K562 (cell line): Measurements from ENCODE around the gene CEP350. TPM values are rescaled to one million over a fixed set of nuclear protein-coding genes. Genes with fewer than 3 reads are reported as not detected.

Source experiments
- ATAC-seq: fragments of 200-7000 bp; cut with Tn5 transposase; 3 replicates; pipeline ENCODE4 v1.9.1; 2020; ENCODE audit warnings: moderate library complexity
- BruUV-seq: library from RNA; stranded (reverse); fragments of 400-500 nt; replicated peaks from 2 replicates; lab custom pipeline; 2021; lab: Mats Ljungman, UMichigan
- CTCF ChIA-PET: fragments of 300-600 bp; formaldehyde crosslinking; extraction: SDS; loops from one replicate; lab custom pipeline; 2021; ENCODE audit warnings: low intra/inter-chr PET ratio; lab: Yijun Ruan, JAX
- POLR2A ChIA-PET: fragments of 300-600, 350-650 bp; sonication (Branson Sonifier 250); formaldehyde crosslinking; extraction: SDS; loops from one replicate; lab custom pipeline; 2021; ENCODE audit warnings: antibody characterized with exemption, inconsistent platforms; lab: Yijun Ruan, JAX
- DNase-seq, 4 experiments: peaks; one replicate each; pipeline versions ENCODE4 v3.0.0 to v3.0.0-alpha.2; 2011 to 2018; ENCODE audit warnings: low spot score in 3 of 4, mixed read lengths in 3 of 4; ENCODE audit errors: extremely low read depth in 1 of 4
- FAIRE-seq: peaks from 2 replicates; lab custom pipeline; 2011; peaks lifted over from hg19 to GRCh38; lab: Jason Lieb, UNC
- H2AFZ ChIP-seq: 2 replicates; pipeline ENCODE4 v1.6.0; 2011; ENCODE audit warnings: low read depth, low read length, control low read depth, inconsistent platforms
- H3K27ac ChIP-seq: fragments of 200-600 bp; 3 replicates; pipeline ENCODE4 v1.8.0; 2011; ENCODE audit warnings: low read depth, mild to moderate bottlenecking, control low read depth, inconsistent platforms, low read length, moderate library complexity, mixed read lengths; ENCODE audit errors: extremely low read depth
- H3K27me3 ChIP-seq, 2 experiments: fragments of 300-600 bp in 1 of 2; 2 replicates in 1 of 2; 3 replicates in 1 of 2; pipeline versions ENCODE4 v1.6.0 to v1.8.0; 2011; ENCODE audit warnings: inconsistent platforms in 2 of 2, low read length in 2 of 2, mild to moderate bottlenecking in 1 of 2, mixed read lengths in 1 of 2, moderate library complexity in 1 of 2; ENCODE audit not compliant: control insufficient read depth in 2 of 2, insufficient read depth in 2 of 2
- H3K36me3 ChIP-seq: fragments of 300-600 bp; 3 replicates; pipeline ENCODE4 v1.8.0; 2011; ENCODE audit warnings: mild to moderate bottlenecking, low read length, inconsistent platforms; ENCODE audit not compliant: control insufficient read depth, insufficient read depth
- H3K4me1 ChIP-seq, 2 experiments: fragments of 200-600 bp in 1 of 2; replicated peaks in 1 of 2; 2 replicates in 1 of 2; 3 replicates in 1 of 2; pipeline versions ENCODE4 v1.5.1 to v1.8.0; 2011; ENCODE audit warnings: inconsistent platforms in 2 of 2, low read length in 2 of 2, mild to moderate bottlenecking in 1 of 2, mixed read lengths in 1 of 2, moderate library complexity in 1 of 2; ENCODE audit not compliant: control insufficient read depth in 2 of 2, insufficient read depth in 2 of 2
- H3K4me2 ChIP-seq: 2 replicates; pipeline ENCODE4 v1.6.1; 2011; ENCODE audit warnings: low read length, control low read depth, inconsistent platforms, mixed read lengths; ENCODE audit not compliant: insufficient read depth
- H3K4me3 ChIP-seq: fragments of 200-600 bp; sonication (generic), shearing (Covaris generic); 2 replicates; pipeline ENCODE4 v1.5.1; 2016; ENCODE audit warnings: control low read depth, inconsistent platforms
- H3K79me2 ChIP-seq: fragments of 200-600 bp; 3 replicates; pipeline ENCODE4 v1.8.0; 2011; ENCODE audit warnings: low read length, inconsistent platforms; ENCODE audit not compliant: control insufficient read depth, insufficient read depth
- H3K9ac ChIP-seq, 2 experiments: 2 replicates each; pipeline versions ENCODE4 v1.6.0 to v1.6.1; 2011; ENCODE audit warnings: low read depth in 2 of 2, low read length in 2 of 2, control low read depth in 1 of 2, inconsistent platforms in 1 of 2, mild to moderate bottlenecking in 1 of 2, mixed read lengths in 1 of 2; ENCODE audit not compliant: insufficient read depth in 1 of 2
- H3K9me1 ChIP-seq: one replicate; pipeline ENCODE4 v1.6.0; 2011; ENCODE audit warnings: inconsistent platforms, mild to moderate bottlenecking, low read length, moderate library complexity; ENCODE audit not compliant: control insufficient read depth, insufficient read depth
- H3K9me3 ChIP-seq: replicated peaks from 2 replicates; pipeline ENCODE4 v1.5.1; 2011; ENCODE audit warnings: low read depth, low read length, inconsistent platforms; ENCODE audit not compliant: control insufficient read depth, insufficient read depth
- H4K20me1 ChIP-seq: replicated peaks from 2 replicates; pipeline ENCODE4 v1.6.1; 2011; ENCODE audit warnings: low read length, inconsistent platforms, mixed read lengths; ENCODE audit not compliant: control insufficient read depth, insufficient read depth
- DACH1 ChIP-seq: fragments of 450-650 bp; IDR thresholded peaks from 2 replicates; pipeline ENCODE4 v1.6.1; 2018; ENCODE audit not compliant: partially characterized antibody
- HEY1 ChIP-seq: fragments of 250-450 bp; sonication (Bioruptor Pico); IDR thresholded peaks from 2 replicates; pipeline ENCODE4 v1.5.0; 2020; ENCODE audit warnings: mild to moderate bottlenecking, moderate library complexity, borderline replicate concordance
- MYBL2 ChIP-seq, 2 experiments: fragments of 450-650 bp in 1 of 2; sonication (generic) in 1 of 2; formaldehyde crosslinking in 1 of 2; IDR thresholded peaks; 2 replicates each; pipeline versions ENCODE4 v1.6.1 to v1.8.1; 2017 to 2022; ENCODE audit warnings: borderline replicate concordance in 1 of 2, inconsistent platforms in 1 of 2, low read depth in 1 of 2, mild to moderate bottlenecking in 1 of 2, missing genetic modification reagents in 1 of 2, moderate library complexity in 1 of 2
- NFATC3 ChIP-seq: fragments of 450-650 bp; IDR thresholded peaks from 2 replicates; pipeline ENCODE4 v1.6.1; 2017; ENCODE audit warnings: mild to moderate bottlenecking
- PBX2 ChIP-seq, 2 experiments: IDR thresholded peaks in 1 of 2; conservative IDR thresholded peaks in 1 of 2; 2 replicates each; pipeline ENCODE4 v1.6.1; 2016; ENCODE audit warnings: low read depth in 2 of 2, mild to moderate bottlenecking in 1 of 2, missing compliant biosample characterization in 1 of 2, missing genetic modification characterization in 1 of 2, moderate library complexity in 1 of 2
- SNRNP70 ChIP-seq: fragments of 200-400 bp; formaldehyde crosslinking; optimal IDR thresholded peaks from 2 replicates; pipeline ENCODE3; 2017; ENCODE audit warnings: low read depth, low read length
- TAF1 ChIP-seq: IDR thresholded peaks from 2 replicates; pipeline ENCODE4 v1.6.1; 2011; ENCODE audit warnings: mild to moderate bottlenecking, low read length, moderate library complexity; ENCODE audit not compliant: insufficient read depth, control insufficient read depth, severe bottlenecking; ENCODE audit errors: extremely low read depth
- TEAD2 ChIP-seq: fragments of 450-650 bp; IDR thresholded peaks from 2 replicates; pipeline ENCODE4 v1.6.1; 2016; ENCODE audit warnings: missing genetic modification characterization, control low read depth, missing compliant biosample characterization
- UBTF ChIP-seq, 2 experiments: IDR thresholded peaks; 2 replicates each; pipeline ENCODE4 v1.6.1; 2012; ENCODE audit warnings: improper control_type of control experiment in 2 of 2, low read depth in 2 of 2, low read length in 2 of 2, borderline replicate concordance in 1 of 2
- ZBTB33 ChIP-seq: sonication (generic); formaldehyde crosslinking; IDR thresholded peaks from 2 replicates; pipeline ENCODE4 v1.8.1; 2023; ENCODE audit warnings: mild to moderate bottlenecking, missing genetic modification reagents
- ZNF224 ChIP-seq: sonication (generic); formaldehyde crosslinking; IDR thresholded peaks from 2 replicates; pipeline ENCODE4 v1.8.0; 2022; ENCODE audit warnings: mild to moderate bottlenecking, missing genetic modification reagents
- ZNF23 ChIP-seq: fragments of 250-450 bp; sonication (Bioruptor Pico); IDR thresholded peaks from 2 replicates; pipeline ENCODE4 v1.4.0; 2020; ENCODE audit warnings: mild to moderate bottlenecking
- ZNF316 ChIP-seq: fragments of 450-650 bp; IDR thresholded peaks from 2 replicates; pipeline ENCODE4 v1.6.1; 2016
- ZNF707 ChIP-seq: fragments of 250-450 bp; sonication (Bioruptor Pico); conservative IDR thresholded peaks from 2 replicates; pipeline ENCODE4 v1.8.0; 2022; ENCODE audit warnings: inconsistent platforms, mild to moderate bottlenecking, moderate library complexity
- WGBS: fragments of 100-300 bp; shearing (Covaris generic); methylation state at CpG from one replicate; pipeline ENCODE4 v1.1.6; 2016; ENCODE audit warnings: low coverage, mixed read lengths; ENCODE audit not compliant: insufficient coverage; ENCODE audit errors: missing lambda C conversion rate; 5-methylcytosine and 5-hydroxymethylcytosine counted together
- in situ Hi-C: fragments of 300-500 bp; cut with MboI; formaldehyde crosslinking; loops from 4 replicates; pipeline ENCODE4 v1.15.0; 2018; ENCODE audit warnings: inconsistent platforms, mixed read lengths
- intact Hi-C: fragments of 100-400 bp; cut with micrococcal nuclease; formaldehyde crosslinking; loops from 2 replicates; pipeline ENCODE4 v1.14.2; 2022
- polyA plus RNA-seq, 8 experiments: library from polyadenylated mRNA; depleted of rRNA in 4 of 8; stranded (reverse) in 5 of 8; unstranded in 3 of 8; fragments of >200 nt; fragmentation: Nextera tagmentation in 2 of 8; fragmentation: Illumina TruSeq in 1 of 8; extraction: Ambion mirVana in 2 of 8; extraction: Trizol in 1 of 8; gene quantifications; 2 replicates each; pipeline versions ENCODE4 v1.2.1 to v1.2.3, GENCODE V29; 2011 to 2014; ENCODE audit warnings: inconsistent platforms in 1 of 8, missing spikeins in 1 of 8
- total RNA-seq, 7 experiments: library from RNA; depleted of rRNA in 6 of 7; stranded (reverse); fragments of >200 nt in 6 of 7; fragmentation: Illumina TruSeq in 2 of 7; extraction: Trizol in 2 of 7; gene quantifications; 2 replicates each; pipeline versions ENCODE4 v1.2.1 to v1.2.3, GENCODE V29; 2011 to 2021; ENCODE audit warnings: low replicate concordance in 1 of 7

Gene CEP350
- total and polyA plus RNA-seq, 9 of the 15 experiments (the other 6 are each of a cell fraction or from before 2014, with no cell fraction given): 8.3 to 64.3 (median 28.0) TPM

- no peaks in the 10 kb centered on the region for H4K20me1 ChIP-seq
- no peak overlapping the region for H3K27ac ChIP-seq
- no peak overlapping the region for H3K4me3 ChIP-seq
- H3K36me3 ChIP-seq: no peaks in the 10 kb centered on the region
- ATAC-seq (peak; percentile 60), FAIRE-seq (no peak), DNase-seq (no peak)
- peak overlapping the region; percentile 68 for H2AFZ ChIP-seq
- no peak overlapping the region for H3K9ac ChIP-seq
- intact Hi-C loops: no loop called here
- H3K27me3 ChIP-seq: no peaks in the 10 kb centered on the region
- ChIA-PET CTCF (no interaction called here), POLR2A (interaction anchor here (0.8 to 1.5 kb wide), 3 partner anchors 9 to 13 kb away, joined by 4 to 11 read pairs (median 6); partner anchors contain the start of gene QSOX1)
- in situ Hi-C loops: no loop called here
- no peaks in the 10 kb centered on the region for H3K9me1 ChIP-seq
- no peaks in the 10 kb centered on the region for H3K9me3 ChIP-seq
- H3K4me2 ChIP-seq: no peak overlapping the region
- no peaks in the 10 kb centered on the region for H3K79me2 ChIP-seq
- H3K4me1 ChIP-seq: no peaks in the 10 kb centered on the region
- TF ChIP-seq ZNF707 (no peak), ZNF224 (CRISPR knock-in tag) (no peak), ZBTB33 (CRISPR knock-in tag) (no peak), SNRNP70 (no peak), DACH1 (no peak), UBTF (IDR thresholded peaks at IDR 0.05; ENCODE audit: borderline replicate concordance in 1 of 2, low read depth in 2 of 2, low read length in 2 of 2) (no peak), TEAD2 (tag) (no peak), PBX2 (CRISPR knock-in tag; IDR thresholded peaks at IDR 0.05; ENCODE audit: low read depth) (no peak), PBX2 (tag; conservative IDR thresholded peaks at IDR 0.05; ENCODE audit: low read depth) (no peak), ZNF23 (CRISPR knock-in tag) (no peak), HEY1 (CRISPR knock-in tag) (no peak), ZNF316 (no peak), TAF1 (no peak), MYBL2 (IDR thresholded peaks at IDR 0.05; ENCODE audit: low read depth) (no peak), MYBL2 (CRISPR knock-in tag; IDR thresholded peaks at IDR 0.05; ENCODE audit: borderline replicate concordance) (no peak), NFATC3 (no peak)
- WGBS: 26% methylated on average over 6 of the region's 6 CpGs
- no TSS peak for BruUV-seq
Measured at GRCh38 chr1:180144659-180145357, 190.2 kb downstream of the CEP350 start.
